ENCODE data around the gene SH3BP4.

DNA sequence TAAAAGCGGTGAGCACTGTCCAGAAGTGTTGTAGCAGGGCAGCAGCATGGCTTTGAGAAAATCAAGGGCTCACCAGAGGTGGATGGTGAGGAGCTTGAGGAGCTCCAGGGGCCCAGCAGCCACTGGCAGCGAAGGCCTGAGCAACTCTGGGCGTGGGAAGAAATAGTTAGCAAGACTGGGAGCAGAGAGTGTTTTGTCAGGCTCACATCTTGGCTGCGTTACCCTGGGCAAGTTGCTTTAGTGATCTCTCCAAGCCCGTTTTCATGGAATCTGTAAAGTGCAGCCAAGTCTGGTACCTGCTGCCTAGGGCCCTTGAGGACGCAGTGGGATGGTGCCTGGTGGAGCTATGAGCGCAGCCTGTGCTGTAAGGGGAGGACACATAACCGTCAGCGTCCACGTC lies 78.3 kb downstream of the SH3BP4 start:
- TF ChIP-seq GABPA (IDR thresholded peaks at IDR 0.05 in 1 of 2, conservative IDR thresholded peaks at IDR 0.05 in 1 of 2) (no peak), TAF1 (conservative IDR thresholded peaks at IDR 0.05) (no peak)
- TF ChIP-seq, protein P1, sequence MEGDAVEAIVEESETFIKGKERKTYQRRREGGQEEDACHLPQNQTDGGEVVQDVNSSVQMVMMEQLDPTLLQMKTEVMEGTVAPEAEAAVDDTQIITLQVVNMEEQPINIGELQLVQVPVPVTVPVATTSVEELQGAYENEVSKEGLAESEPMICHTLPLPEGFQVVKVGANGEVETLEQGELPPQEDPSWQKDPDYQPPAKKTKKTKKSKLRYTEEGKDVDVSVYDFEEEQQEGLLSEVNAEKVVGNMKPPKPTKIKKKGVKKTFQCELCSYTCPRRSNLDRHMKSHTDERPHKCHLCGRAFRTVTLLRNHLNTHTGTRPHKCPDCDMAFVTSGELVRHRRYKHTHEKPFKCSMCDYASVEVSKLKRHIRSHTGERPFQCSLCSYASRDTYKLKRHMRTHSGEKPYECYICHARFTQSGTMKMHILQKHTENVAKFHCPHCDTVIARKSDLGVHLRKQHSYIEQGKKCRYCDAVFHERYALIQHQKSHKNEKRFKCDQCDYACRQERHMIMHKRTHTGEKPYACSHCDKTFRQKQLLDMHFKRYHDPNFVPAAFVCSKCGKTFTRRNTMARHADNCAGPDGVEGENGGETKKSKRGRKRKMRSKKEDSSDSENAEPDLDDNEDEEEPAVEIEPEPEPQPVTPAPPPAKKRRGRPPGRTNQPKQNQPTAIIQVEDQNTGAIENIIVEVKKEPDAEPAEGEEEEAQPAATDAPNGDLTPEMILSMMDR (IDR thresholded peaks at IDR 0.05; ENCODE audit: low read depth, low read length, missing input control): no peak
